22Rv1 (cell line): ENCODE data around the gene ATP2B2.

Experiments
- CTCF ChIP-seq: fragments of 450-650 bp; IDR thresholded peaks from 2 replicates; pipeline ENCODE4 v1.5.1; 2017; ENCODE audit warnings: mild to moderate bottlenecking
- ZFX ChIP-seq: fragments of 450-650 bp; IDR thresholded peaks from 2 replicates; pipeline ENCODE4 v1.6.1; 2017; ENCODE audit warnings: antibody characterized with exemption, borderline replicate concordance

- no peak for TF ChIP-seq CTCF
- TF ChIP-seq ZFX = no peak
Observed at GRCh38 chr3:10389995-10390394, 115.4 kb downstream of the ATP2B2 start.
